Lung microvascular endothelial cell (primary cell): ENCODE measurements around the gene VGF. TPM values are rescaled to one million over a fixed set of nuclear protein-coding genes. Genes with fewer than 3 reads are reported as not detected.
A peak's percentile ranks its signal among the peaks of the same experiment; 100 is the strongest.

Experiments
- DNase-seq, 2 donors: peaks; one replicate each; pipeline versions ENCODE4 v3.0.0 to v3.0.0-alpha.2; 2010; ENCODE audit warnings: low read depth in 2 of 2
- total RNA-seq: library from RNA; depleted of rRNA; stranded (reverse); fragments of >200 nt; gene quantifications from 2 replicates; pipeline ENCODE4 v1.2.1, GENCODE V29; 2014

VGF gene
- total RNA-seq, 1 donor from 2014 or later = not detected

- no peak for DNase-seq
These were observed 20.8 kb upstream of the VGF start for GRCh38 chr7:101186194-101186593.

- no peak for DNase-seq
These were observed 20.0 kb upstream of the VGF start for GRCh38 chr7:101185258-101185839.

GRCh38 chr7:101180130-101180755, 14.9 kb upstream of the VGF start, which contains the start of gene NAT16:
NAT16 (minus strand) TSS chr7:101180293; CDS start chr7:101174807, 5,486 bp downstream.
- DNase-seq = no peak

GRCh38 chr7:101179713-101180112, 14.3 kb upstream of the VGF start:
- no peak for DNase-seq

- DNase-seq = no peak
These were observed 13.7 kb upstream of the VGF start for GRCh38 chr7:101179117-101179516.

- no peak for DNase-seq
These were observed 12.3 kb upstream of the VGF start for GRCh38 chr7:101177644-101178043.

- no peak for DNase-seq
These were observed 10.3 kb upstream of the VGF start for GRCh38 chr7:101175664-101176063.

GRCh38 chr7:101174322-101174854, 9.0 kb upstream of the VGF start:
- DNase-seq = no peak

GRCh38 chr7:101173752-101174244, 8.4 kb upstream of the VGF start:
- peak in 1 of 2 donors; percentile 45 for DNase-seq

GRCh38 chr7:101172854-101173751, 7.7 kb upstream of the VGF start:
- DNase-seq = peak; percentile 55 to 57

- no peak for DNase-seq
These were observed 6.9 kb upstream of the VGF start for GRCh38 chr7:101172005-101172853.

GRCh38 chr7:101171442-101171837, 6.1 kb upstream of the VGF start:
- no peak for DNase-seq

GRCh38 chr7:101170617-101171441, 5.5 kb upstream of the VGF start:
- DNase-seq = no peak

GRCh38 chr7:101169838-101170551, 4.6 kb upstream of the VGF start:
- peak; percentile 67 to 72 for DNase-seq

GRCh38 chr7:101169110-101169837, 3.9 kb upstream of the VGF start:
- DNase-seq = no peak

- DNase-seq = no peak
These were observed 3.2 kb upstream of the VGF start for GRCh38 chr7:101168412-101169049.

- no peak for DNase-seq
These were observed 2.5 kb upstream of the VGF start for GRCh38 chr7:101167645-101168411.
